Neuronal stem cell (in vitro differentiated cells): Measurements from ENCODE around the gene ZBTB2. TPM values are rescaled to one million over a fixed set of nuclear protein-coding genes. Genes with fewer than 3 reads are reported as not detected.
"Not testable (repeated sequence)": the region's sequence is repeated elsewhere in the genome, so short reads cannot be mapped to it uniquely, and the experiment has no call there.

Experiments
- DNase-seq: peaks from one replicate; pipeline ENCODE4 v3.0.0-alpha.2; 2013; ENCODE audit warnings: low spot score
- H2AFZ ChIP-seq: one replicate; pipeline ENCODE4 v1.6.1; 2013; ENCODE audit warnings: mild to moderate bottlenecking, low read length, inconsistent platforms
- H2AK5ac ChIP-seq: 2 replicates; pipeline ENCODE4 v1.6.1; 2013; ENCODE audit warnings: low read depth, mild to moderate bottlenecking, inconsistent platforms, low read length, moderate library complexity, mixed read lengths
- H2BK120ac ChIP-seq: 2 replicates; pipeline ENCODE4 v1.6.1; 2013; ENCODE audit warnings: low read depth, mild to moderate bottlenecking, inconsistent platforms, low read length, moderate library complexity, mixed read lengths
- H2BK12ac ChIP-seq: one replicate; pipeline ENCODE4 v1.6.1; 2013; ENCODE audit warnings: low read length, inconsistent platforms
- H2BK15ac ChIP-seq: 2 replicates; pipeline ENCODE4 v1.6.1; 2013; ENCODE audit warnings: mild to moderate bottlenecking, low read length, inconsistent platforms, mixed read lengths
- H2BK5ac ChIP-seq: one replicate; pipeline ENCODE4 v1.6.1; 2013; ENCODE audit warnings: inconsistent platforms, mild to moderate bottlenecking, low read length, moderate library complexity
- H3K14ac ChIP-seq: one replicate; pipeline ENCODE4 v1.6.1; 2013; ENCODE audit warnings: low read length, inconsistent platforms
- H3K18ac ChIP-seq: 2 replicates; pipeline ENCODE4 v1.6.1; 2013; ENCODE audit warnings: low read length, inconsistent platforms
- H3K23ac ChIP-seq: 2 replicates; pipeline ENCODE4 v1.6.1; 2013; ENCODE audit warnings: low read depth, mild to moderate bottlenecking, mixed read lengths, low read length, inconsistent platforms; ENCODE audit not compliant: poor library complexity
- H3K27ac ChIP-seq: replicated peaks from 3 replicates; pipeline ENCODE4 v1.5.1; 2013; ENCODE audit warnings: low read length, inconsistent platforms
- H3K27me3 ChIP-seq, 3 experiments: 2 replicates each; pipeline ENCODE4 v1.6.1; 2013; ENCODE audit warnings: low read length in 3 of 3, mild to moderate bottlenecking in 2 of 3, inconsistent platforms in 1 of 3, low read depth in 1 of 3, mixed read lengths in 1 of 3, moderate library complexity in 1 of 3; ENCODE audit not compliant: control insufficient read depth in 3 of 3, insufficient read depth in 3 of 3
- H3K36me3 ChIP-seq, 2 donors: replicated peaks in 1 of 2; 2 replicates each; pipeline ENCODE4 v1.6.1; 2013; ENCODE audit warnings: low read length in 2 of 2; ENCODE audit not compliant: control insufficient read depth in 2 of 2, insufficient read depth in 2 of 2
- H3K4ac ChIP-seq: 2 replicates; pipeline ENCODE4 v1.6.1; 2013; ENCODE audit warnings: inconsistent platforms, mild to moderate bottlenecking, low read length, moderate library complexity
- H3K4me1 ChIP-seq, 2 donors: 1 replicate in 1 of 2; 2 replicates in 1 of 2; pipeline ENCODE4 v1.6.1; 2013; ENCODE audit warnings: low read length in 2 of 2, low read depth in 1 of 2; ENCODE audit not compliant: control insufficient read depth in 2 of 2, insufficient read depth in 1 of 2
- H3K4me2 ChIP-seq: one replicate; pipeline ENCODE4 v1.6.1; 2013; ENCODE audit warnings: mild to moderate bottlenecking, low read length, inconsistent platforms; ENCODE audit not compliant: insufficient read depth, poor library complexity, severe bottlenecking
- H3K4me3 ChIP-seq, 2 donors: 2 replicates each; pipeline ENCODE4 v1.5.1; 2013; ENCODE audit warnings: low read length in 2 of 2, mild to moderate bottlenecking in 2 of 2, inconsistent platforms in 1 of 2, moderate library complexity in 1 of 2
- H3K79me1 ChIP-seq: one replicate; pipeline ENCODE4 v1.6.1; 2013; ENCODE audit warnings: low read depth, mild to moderate bottlenecking, inconsistent platforms, low read length, moderate library complexity
- H3K9ac ChIP-seq: one replicate; pipeline ENCODE4 v1.6.1; 2013; ENCODE audit warnings: mild to moderate bottlenecking, low read depth, low read length, inconsistent platforms; ENCODE audit not compliant: poor library complexity
- H3K9me3 ChIP-seq, 2 donors: replicated peaks in 1 of 2; 2 replicates each; pipeline versions ENCODE3 to v1.6.1; 2013; ENCODE audit warnings: low read length in 2 of 2, mild to moderate bottlenecking in 2 of 2, inconsistent platforms in 1 of 2, low read depth in 1 of 2, mixed read lengths in 1 of 2, moderate library complexity in 1 of 2; ENCODE audit not compliant: control insufficient read depth in 2 of 2, insufficient read depth in 1 of 2
- H4K8ac ChIP-seq: one replicate; pipeline ENCODE4 v1.6.1; 2013; ENCODE audit warnings: low read depth, mild to moderate bottlenecking, inconsistent platforms, low read length, moderate library complexity
- H4K91ac ChIP-seq: one replicate; pipeline ENCODE4 v1.6.1; 2013; ENCODE audit warnings: low read length, low read depth, mild to moderate bottlenecking, inconsistent platforms; ENCODE audit not compliant: poor library complexity
- WGBS, 2 donors: extraction: QIAGEN DNeasy Blood & Tissue Kit; methylation state at CpG; one replicate each; pipeline ENCODE4 v1.1.7; 2013; ENCODE audit warnings: missing lambda C conversion rate in 2 of 2, mixed read lengths in 1 of 2; ENCODE audit not compliant: insufficient read length in 2 of 2, insufficient replicate concordance in 1 of 2; ENCODE audit errors: extremely low coverage in 2 of 2; 5-methylcytosine and 5-hydroxymethylcytosine counted together
- small RNA-seq: library from polyadenylated mRNA; stranded (forward); fragments of <200 nt; extraction: miRNeasy Mini kit (QIAGEN cat#:217004); gene quantifications from one replicate; pipeline ENCODE3, GENCODE V24; 2013; ENCODE audit not compliant: insufficient read depth

Gene ZBTB2

GRCh38 chr6:151317995-151318365 is 73.4 kb downstream of the ZBTB2 start:
- no CpG with 5 or more reads among the region's 3 CpGs for WGBS, 2 donors

GRCh38 chr6:151317103-151317994 is 74.0 kb downstream of the ZBTB2 start:
- Histone ChIP-seq H2AK5ac (no peak overlapping the region), H3K27me3 (no peaks in the 10 kb centered on the region), H3K23ac (no peak overlapping the region), H3K4me1 (peaks cover 0 to 3% of the 10 kb centered on the region in 2 donors), H3K18ac (no peak overlapping the region), H2BK120ac (no peak overlapping the region), H3K4ac (no peak overlapping the region), H3K14ac (no peak overlapping the region), H2BK5ac (no peak overlapping the region), H3K9me3 (peaks cover 0 to 6% of the 10 kb centered on the region in 2 donors), H3K79me1 (peaks cover under 1% of the 10 kb centered on the region), H3K9ac (no peak overlapping the region), H2AFZ (no peak overlapping the region), H3K36me3 (peaks cover 0 to 3% of the 10 kb centered on the region in 2 donors), H2BK15ac (no peak overlapping the region), H3K4me3 (no peak overlapping the region), H4K8ac (no peak overlapping the region), H2BK12ac (no peak overlapping the region), H3K4me2 (no peak overlapping the region), H3K27ac (no peak overlapping the region), H4K91ac (no peak overlapping the region)
- no CpG with 5 or more reads among the region's 2 CpGs for WGBS, 2 donors
- DNase-seq, result no peak

More at GRCh38 chr6:151317995-151318365, 73.4 kb downstream of the ZBTB2 start:
- Histone ChIP-seq H3K4ac (no peak overlapping the region), H2BK12ac (no peak overlapping the region), H4K91ac (no peak overlapping the region), H3K4me1 (peaks cover 0 to 2% of the 10 kb centered on the region in 2 donors), H3K14ac (no peak overlapping the region), H3K27me3 (no peaks in the 10 kb centered on the region), H3K36me3 (peaks cover 0 to 3% of the 10 kb centered on the region in 2 donors), H3K4me3 (no peak overlapping the region), H2AFZ (no peak overlapping the region), H3K18ac (no peak overlapping the region), H3K79me1 (peaks cover 2% of the 10 kb centered on the region), H2AK5ac (no peak overlapping the region), H3K4me2 (no peak overlapping the region), H3K27ac (no peak overlapping the region), H3K9ac (no peak overlapping the region), H2BK15ac (no peak overlapping the region), H4K8ac (no peak overlapping the region), H2BK5ac (no peak overlapping the region), H3K9me3 (peaks cover 0 to 6% of the 10 kb centered on the region in 2 donors), H3K23ac (no peak overlapping the region), H2BK120ac (no peak overlapping the region)
- no peak for DNase-seq

DNA sequence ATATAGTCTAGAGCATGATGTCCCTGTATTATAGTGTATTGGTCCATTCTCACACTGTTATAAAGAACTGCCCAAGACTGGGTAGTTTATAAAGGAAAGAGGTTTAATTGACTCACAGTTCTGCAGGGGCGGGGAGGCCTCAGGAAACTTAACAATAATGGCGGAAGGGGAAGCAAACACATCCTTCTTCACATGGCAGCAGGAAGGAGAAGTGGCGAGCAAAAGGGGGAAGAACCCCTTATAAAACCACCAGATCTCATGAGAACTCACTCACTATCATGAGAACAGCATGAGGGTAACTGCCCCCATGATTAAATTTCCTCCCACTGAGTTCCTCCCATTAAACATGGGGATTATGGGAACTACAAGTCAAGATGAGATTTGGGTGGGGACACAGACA is 75.7 kb downstream of the ZBTB2 start:
- H2AK5ac ChIP-seq, H2BK5ac ChIP-seq, H3K4me2 ChIP-seq, H2BK120ac ChIP-seq, H3K27me3 ChIP-seq, H3K79me1 ChIP-seq, H2AFZ ChIP-seq, H3K14ac ChIP-seq, DNase-seq, H3K18ac ChIP-seq, H3K4me3 ChIP-seq, H3K36me3 ChIP-seq, H4K8ac ChIP-seq, H3K4ac ChIP-seq, H3K27ac ChIP-seq, H3K23ac ChIP-seq, H3K9me3 ChIP-seq, H3K4me1 ChIP-seq, H2BK12ac ChIP-seq, H2BK15ac ChIP-seq, H4K91ac ChIP-seq, H3K9ac ChIP-seq: not testable (repeated sequence)
- whole genome bisulfite sequencing, 2 donors, result no CpG with 5 or more reads among the region's 3 CpGs

Small RNAs within 50 kb of the gene (small RNA-seq; reads per million reads assigned to genes)
- not detected for gene RF00019
